ENCODE data around the gene IFNL2. TPM values are rescaled to one million over a fixed set of nuclear protein-coding genes. Genes with fewer than 3 reads are reported as not detected.

IFNL2 gene
- total RNA-seq, 2 donors from 2014 or later: not detected

GRCh38 chr19:39318690-39319089 is 50.5 kb downstream of the IFNL2 start:
- Histone ChIP-seq H3K36me3 (replicated peaks in 1 of 2; ENCODE audit: insufficient read depth in 1 of 2, low read depth in 2 of 2) (no peaks in the 10 kb centered on the region), H3K27ac (no peak overlapping the region), H3K4me1 (peaks cover 12% of the 10 kb centered on the region), H3K27me3 (no peaks in the 10 kb centered on the region), H3K4me3 (no peak overlapping the region), H3K9me3 (no peaks in the 10 kb centered on the region)
- TF ChIP-seq, protein P1, sequence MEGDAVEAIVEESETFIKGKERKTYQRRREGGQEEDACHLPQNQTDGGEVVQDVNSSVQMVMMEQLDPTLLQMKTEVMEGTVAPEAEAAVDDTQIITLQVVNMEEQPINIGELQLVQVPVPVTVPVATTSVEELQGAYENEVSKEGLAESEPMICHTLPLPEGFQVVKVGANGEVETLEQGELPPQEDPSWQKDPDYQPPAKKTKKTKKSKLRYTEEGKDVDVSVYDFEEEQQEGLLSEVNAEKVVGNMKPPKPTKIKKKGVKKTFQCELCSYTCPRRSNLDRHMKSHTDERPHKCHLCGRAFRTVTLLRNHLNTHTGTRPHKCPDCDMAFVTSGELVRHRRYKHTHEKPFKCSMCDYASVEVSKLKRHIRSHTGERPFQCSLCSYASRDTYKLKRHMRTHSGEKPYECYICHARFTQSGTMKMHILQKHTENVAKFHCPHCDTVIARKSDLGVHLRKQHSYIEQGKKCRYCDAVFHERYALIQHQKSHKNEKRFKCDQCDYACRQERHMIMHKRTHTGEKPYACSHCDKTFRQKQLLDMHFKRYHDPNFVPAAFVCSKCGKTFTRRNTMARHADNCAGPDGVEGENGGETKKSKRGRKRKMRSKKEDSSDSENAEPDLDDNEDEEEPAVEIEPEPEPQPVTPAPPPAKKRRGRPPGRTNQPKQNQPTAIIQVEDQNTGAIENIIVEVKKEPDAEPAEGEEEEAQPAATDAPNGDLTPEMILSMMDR (IDR thresholded peaks at IDR 0.05): no peak
- intact Hi-C loops (cut with DNase I): loop anchor here (5.0 kb wide), 1 partner anchor 201 kb away; no protein-coding TSS in a partner anchor
- 86 to 100% methylated on average over 3 to 4 of the region's 4 CpGs for WGBS, 2 donors
- ATAC-seq (no peak), DNase-seq (no peak)

GRCh38 chr19:39319098-39319891 is 51.1 kb downstream of the IFNL2 start:
- Histone ChIP-seq H3K36me3 (replicated peaks in 1 of 2; ENCODE audit: insufficient read depth in 1 of 2, low read depth in 2 of 2) (no peaks in the 10 kb centered on the region), H3K9me3 (no peaks in the 10 kb centered on the region), H3K27ac (no peak overlapping the region), H3K4me3 (no peak overlapping the region), H3K4me1 (peaks cover 12% of the 10 kb centered on the region), H3K27me3 (no peaks in the 10 kb centered on the region)
- 74 to 81% methylated on average over 5 of the region's 5 CpGs for WGBS, 2 donors
- no peak for ATAC-seq
- DNase-seq: no peak
- intact Hi-C loops (cut with DNase I): loop anchor here (5.0 kb wide), 1 partner anchor 202 kb away; no protein-coding TSS in a partner anchor
- no peak for TF ChIP-seq POLR2A (IDR thresholded peaks at IDR 0.05)
- TF ChIP-seq, protein P1 (IDR thresholded peaks at IDR 0.05): no peak

Other genes with a start within 250 kb of the IFNL2 start
- 1 to 10 TPM in 1 of 2 donors, under 1 TPM in 1; 0.52 to 4.3 TPM for gene FBXO27, start 235.8 kb upstream of the IFNL2 start, total RNA-seq
- not detected for gene ACP7, start 184.0 kb upstream of the IFNL2 start, total RNA-seq
- gene PAK4, start 142.6 kb upstream of the IFNL2 start, total RNA-seq: 10 to 100 TPM; 18.9 to 40.2 TPM
- 1 to 10 TPM in 1 of 2 donors, under 1 TPM in 1; 0.66 to 7.8 TPM for gene NCCRP1, start 71.4 kb upstream of the IFNL2 start, total RNA-seq
- 1,000 to 10,000 TPM; 2,614 to 5,793 TPM for gene SYCN, start 64.1 kb upstream of the IFNL2 start, total RNA-seq
- gene IFNL3, start 23.4 kb upstream of the IFNL2 start, total RNA-seq: not detected
- not detected for gene IFNL4, start 19.5 kb upstream of the IFNL2 start, total RNA-seq
- gene IFNL1, start 28.0 kb downstream of the IFNL2 start, total RNA-seq: not detected
- 1 to 10 TPM; 2.0 to 5.7 TPM for gene LRFN1, start 52.5 kb downstream of the IFNL2 start, total RNA-seq
- gene GMFG, start 67.6 kb downstream of the IFNL2 start, total RNA-seq: 1 to 10 TPM; 1.3 to 6.0 TPM
- 10 to 100 TPM; 41.5 to 77.8 TPM for gene SAMD4B, start 74.0 kb downstream of the IFNL2 start, total RNA-seq
- 10 to 100 TPM; 16.9 to 49.8 TPM for gene PAF1, start 122.7 kb downstream of the IFNL2 start, total RNA-seq
- gene MED29, start 123.0 kb downstream of the IFNL2 start, total RNA-seq: 10 to 100 TPM; 23.1 to 40.9 TPM
- 100 to 1,000 TPM in 1 of 2 donors, 10 to 100 TPM in 1; 55.8 to 108 TPM for gene ZFP36, start 138.5 kb downstream of the IFNL2 start, total RNA-seq
- 10 to 100 TPM in 1 of 2 donors, 1 to 10 TPM in 1; 6.7 to 13.2 TPM for gene PLEKHG2, start 144.3 kb downstream of the IFNL2 start, total RNA-seq
- gene RPS16, start 167.6 kb downstream of the IFNL2 start, total RNA-seq: 1,000 to 10,000 TPM in 1 of 2 donors, 100 to 1,000 TPM in 1; 573 to 1,475 TPM
- 10 to 100 TPM; 82.0 to 90.3 TPM for gene SUPT5H, start 177.2 kb downstream of the IFNL2 start, total RNA-seq
- gene TIMM50, start 212.4 kb downstream of the IFNL2 start, total RNA-seq: 10 to 100 TPM; 30.4 to 50.8 TPM
- gene DLL3, start 230.6 kb downstream of the IFNL2 start, total RNA-seq: not detected
- gene SELENOV, start 246.7 kb downstream of the IFNL2 start, total RNA-seq: not detected